ENCODE data around the gene ARHGEF7. TPM values are rescaled to one million over a fixed set of nuclear protein-coding genes. Genes with fewer than 3 reads are reported as not detected.

Gene ARHGEF7
- total RNA-seq, 1 experiment from 2014 or later: 29.1 TPM

GRCh38 chr13:111316161-111316730 is 201.1 kb downstream of the ARHGEF7 start:
- in situ Hi-C loops (cut with HindIII; ENCODE audit: low pct_unique_long_range_greater_than_20kb, low sequenced_read_pairs): no loop called here
- no peak for DNase-seq (ENCODE audit: low read depth, low spot score)

DNA sequence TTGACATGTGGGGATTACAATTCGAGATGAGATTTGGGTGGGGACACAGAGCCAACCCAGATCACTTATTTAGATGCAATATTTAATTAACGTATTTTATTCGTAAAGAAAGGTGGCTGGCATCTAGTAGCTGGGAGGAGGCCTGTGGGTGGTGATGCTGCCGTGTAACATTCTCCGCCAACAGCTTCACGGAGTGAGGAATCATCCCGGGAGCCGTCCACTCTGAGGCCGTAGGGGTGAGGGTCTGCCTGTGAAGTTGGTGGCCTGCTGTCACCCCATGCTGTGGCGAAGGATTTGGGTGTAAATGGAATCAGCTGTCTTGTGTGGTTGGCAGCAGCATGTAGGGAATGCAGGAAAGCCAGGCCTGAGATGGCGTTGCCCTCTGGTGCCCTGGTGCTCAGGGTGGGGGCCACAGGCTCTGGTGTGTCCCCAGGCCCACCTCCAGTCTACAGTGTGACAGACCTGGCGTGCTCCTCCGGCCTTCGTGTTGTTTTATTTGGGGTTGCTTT is 202.0 kb downstream of the ARHGEF7 start:
- in situ Hi-C loops (cut with HindIII; ENCODE audit: low pct_unique_long_range_greater_than_20kb, low sequenced_read_pairs): no loop called here
- no peak for DNase-seq (ENCODE audit: low read depth, low spot score)

- no peak for DNase-seq (ENCODE audit: low read depth, low spot score)
- in situ Hi-C loops (cut with HindIII; ENCODE audit: low pct_unique_long_range_greater_than_20kb, low sequenced_read_pairs): no loop called here
Measured at GRCh38 chr13:111317571-111318345, 202.6 kb downstream of the ARHGEF7 start.

- no peak for DNase-seq (ENCODE audit: low read depth, low spot score)
Measured at GRCh38 chr13:111318386-111318785, 203.3 kb downstream of the ARHGEF7 start.

GRCh38 chr13:111319521-111319920 is 204.4 kb downstream of the ARHGEF7 start:
- DNase-seq (ENCODE audit: low read depth, low spot score): no peak

More at GRCh38 chr13:111318386-111318785, 203.3 kb downstream of the ARHGEF7 start:
- in situ Hi-C loops (cut with HindIII; ENCODE audit: low pct_unique_long_range_greater_than_20kb, low sequenced_read_pairs): no loop called here

DNA sequence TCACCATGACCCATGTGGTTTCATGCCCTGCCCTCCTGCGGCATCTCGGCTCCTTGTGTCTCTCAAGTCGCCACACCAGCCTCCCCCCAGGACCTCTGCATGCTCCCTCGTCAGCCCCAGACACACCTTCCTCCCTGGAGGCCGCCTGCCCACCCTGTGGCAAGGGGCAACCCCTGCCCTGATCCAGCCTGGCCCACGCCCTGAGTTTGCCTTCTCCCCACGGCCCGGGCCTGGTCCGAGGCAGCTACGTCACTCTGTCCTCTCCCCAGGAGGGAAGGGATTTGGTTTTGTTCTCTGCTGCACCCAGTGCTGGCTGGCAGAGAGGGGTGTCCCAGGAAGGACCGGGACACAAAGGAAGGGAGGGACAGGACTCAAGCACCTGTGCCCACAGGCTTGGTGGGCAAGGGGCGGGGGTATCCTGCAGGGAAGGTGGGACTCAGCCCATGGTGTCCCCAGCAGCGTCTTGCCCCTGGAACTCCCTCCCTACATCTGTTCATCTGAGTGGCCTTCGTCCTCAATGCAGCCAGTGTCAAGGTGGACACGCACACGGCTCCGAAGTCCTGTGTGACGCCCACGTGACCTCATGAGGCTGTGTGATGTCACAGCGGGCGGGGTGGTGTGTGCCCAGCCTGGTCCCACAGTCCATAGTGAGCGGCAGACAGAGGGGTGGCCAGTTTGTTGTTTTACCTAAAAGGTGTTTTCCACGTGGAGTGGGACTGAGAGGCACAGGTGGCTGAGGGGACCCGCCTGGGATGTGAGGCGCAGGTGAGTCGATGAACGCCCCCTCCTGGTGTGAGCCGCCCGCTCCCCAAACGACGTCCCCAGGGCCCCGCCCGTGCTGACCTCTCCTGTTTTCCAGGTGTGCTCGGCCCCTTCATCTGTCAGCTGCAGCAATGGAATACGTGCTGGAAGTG is 205.1 kb downstream of the ARHGEF7 start, which contains the start of gene TEX29:
Gene TEX29, plus strand, starts transcription at position 645 of the 914 bp plus-strand sequence. Its CDS starts 249 bp downstream, at position 894.
- in situ Hi-C loops (cut with HindIII; ENCODE audit: low pct_unique_long_range_greater_than_20kb, low sequenced_read_pairs): no loop called here
- DNase-seq (ENCODE audit: low read depth, low spot score): no peak

More at GRCh38 chr13:111319521-111319920, 204.4 kb downstream of the ARHGEF7 start:
- in situ Hi-C loops (cut with HindIII; ENCODE audit: low pct_unique_long_range_greater_than_20kb, low sequenced_read_pairs): no loop called here

GRCh38 chr13:111322001-111322915 is 207.1 kb downstream of the ARHGEF7 start:
- in situ Hi-C loops (cut with HindIII; ENCODE audit: low pct_unique_long_range_greater_than_20kb, low sequenced_read_pairs): no loop called here

DNA sequence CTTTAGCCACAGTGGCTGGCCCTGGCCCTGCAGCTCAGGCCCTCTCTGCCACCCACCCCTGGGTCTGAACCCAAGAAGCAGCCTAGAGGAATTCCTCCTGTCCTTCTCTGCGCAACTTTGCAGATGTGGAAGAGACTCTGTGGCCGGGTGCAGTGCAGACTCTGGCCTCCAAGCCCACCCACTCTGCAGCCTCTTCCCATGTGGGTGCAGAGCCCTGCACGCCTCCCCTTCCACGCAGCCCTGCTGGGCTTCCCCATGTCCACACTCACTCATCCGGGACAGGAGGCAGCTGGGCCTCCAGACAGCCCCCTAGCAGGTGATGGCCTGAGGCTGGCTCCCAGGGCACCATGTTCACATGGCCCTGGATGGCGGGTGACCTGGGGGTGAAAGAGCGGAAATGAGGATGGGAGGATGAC is 207.8 kb downstream of the ARHGEF7 start:
- no peak for DNase-seq (ENCODE audit: low read depth, low spot score)
- in situ Hi-C loops (cut with HindIII; ENCODE audit: low pct_unique_long_range_greater_than_20kb, low sequenced_read_pairs): no loop called here

More at GRCh38 chr13:111322001-111322915, 207.1 kb downstream of the ARHGEF7 start:
- DNase-seq (ENCODE audit: low read depth, low spot score): no peak

GRCh38 chr13:111323549-111323948 is 208.4 kb downstream of the ARHGEF7 start:
- in situ Hi-C loops (cut with HindIII; ENCODE audit: low pct_unique_long_range_greater_than_20kb, low sequenced_read_pairs): no loop called here
- no peak for DNase-seq (ENCODE audit: low read depth, low spot score)

DNA sequence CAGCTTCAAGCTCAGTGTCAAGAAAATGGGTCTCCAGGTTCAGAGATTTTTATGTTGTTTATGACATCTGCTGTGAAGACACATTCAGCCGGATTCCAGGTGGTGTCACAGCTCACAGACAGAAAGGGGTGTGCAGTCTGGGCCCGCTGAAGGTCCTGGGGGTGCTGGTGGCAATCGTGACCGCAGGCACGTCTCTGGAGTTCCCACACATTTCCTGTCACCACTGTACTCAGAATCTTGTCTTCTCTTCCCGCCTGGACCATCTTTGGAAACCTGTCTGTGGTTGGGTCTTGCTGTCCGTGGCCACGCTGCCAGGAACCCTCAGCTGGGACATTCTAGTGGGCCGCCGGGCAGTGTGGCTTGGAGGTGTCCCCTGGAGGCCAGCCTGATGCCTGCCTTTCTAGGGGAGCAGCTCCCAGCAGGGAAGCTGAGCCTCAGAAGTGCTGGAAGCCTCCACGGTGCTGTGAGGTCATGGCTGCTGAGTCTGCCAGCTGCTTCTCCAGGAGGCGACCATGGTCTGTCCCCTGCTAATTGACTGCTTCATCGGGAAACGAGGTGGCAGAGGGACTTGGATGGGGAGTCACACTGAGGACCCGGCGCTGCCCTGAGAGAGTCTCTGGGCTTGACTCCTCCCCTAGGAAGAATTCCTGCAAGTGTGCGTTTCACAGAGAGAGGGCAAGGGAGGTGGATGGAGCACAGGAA is 209.0 kb downstream of the ARHGEF7 start:
- DNase-seq (ENCODE audit: low read depth, low spot score): no peak
- in situ Hi-C loops (cut with HindIII; ENCODE audit: low pct_unique_long_range_greater_than_20kb, low sequenced_read_pairs): no loop called here

- in situ Hi-C loops (cut with HindIII; ENCODE audit: low pct_unique_long_range_greater_than_20kb, low sequenced_read_pairs): no loop called here
Measured at GRCh38 chr13:111324736-111325135, 209.6 kb downstream of the ARHGEF7 start.

DNA sequence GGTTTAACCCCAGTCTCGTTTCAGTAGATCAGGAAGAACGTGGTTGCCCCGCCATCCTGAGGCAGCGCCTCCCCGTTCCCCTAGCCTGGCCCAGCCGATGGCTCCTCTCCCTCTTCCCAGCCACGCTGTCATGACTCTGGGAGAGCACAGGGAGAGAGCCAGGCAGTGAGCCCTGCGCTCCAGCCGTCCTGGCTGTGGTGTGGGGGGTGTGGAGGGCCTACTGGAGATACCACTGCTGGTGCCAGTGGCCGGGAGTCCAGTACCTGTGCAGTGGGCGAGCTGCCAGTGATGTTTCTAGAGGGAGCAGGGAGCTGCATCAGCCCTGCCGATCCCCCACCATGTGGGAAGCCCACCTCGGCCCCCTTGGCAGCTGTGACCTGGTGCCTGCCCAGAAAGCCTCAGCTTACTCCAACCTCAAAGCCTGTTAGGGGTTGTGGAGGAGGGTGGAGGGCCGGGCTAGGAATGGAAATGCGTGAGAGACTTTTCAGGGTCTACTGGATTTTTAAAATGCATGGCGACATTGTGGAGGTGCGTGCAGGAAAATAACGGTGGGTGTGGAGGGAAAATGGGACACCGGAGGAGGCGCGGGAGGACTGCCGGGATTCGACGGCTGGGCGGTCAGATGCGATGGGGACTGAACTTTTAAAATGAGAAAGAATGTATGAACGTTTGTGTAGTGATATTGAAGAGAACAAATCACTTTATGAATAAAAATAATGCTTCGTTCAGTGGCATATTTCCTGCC is 210.2 kb downstream of the ARHGEF7 start:
- in situ Hi-C loops (cut with HindIII; ENCODE audit: low pct_unique_long_range_greater_than_20kb, low sequenced_read_pairs): no loop called here
- DNase-seq (ENCODE audit: low read depth, low spot score): no peak

More at GRCh38 chr13:111324736-111325135, 209.6 kb downstream of the ARHGEF7 start:
- DNase-seq (ENCODE audit: low read depth, low spot score): no peak

DNA sequence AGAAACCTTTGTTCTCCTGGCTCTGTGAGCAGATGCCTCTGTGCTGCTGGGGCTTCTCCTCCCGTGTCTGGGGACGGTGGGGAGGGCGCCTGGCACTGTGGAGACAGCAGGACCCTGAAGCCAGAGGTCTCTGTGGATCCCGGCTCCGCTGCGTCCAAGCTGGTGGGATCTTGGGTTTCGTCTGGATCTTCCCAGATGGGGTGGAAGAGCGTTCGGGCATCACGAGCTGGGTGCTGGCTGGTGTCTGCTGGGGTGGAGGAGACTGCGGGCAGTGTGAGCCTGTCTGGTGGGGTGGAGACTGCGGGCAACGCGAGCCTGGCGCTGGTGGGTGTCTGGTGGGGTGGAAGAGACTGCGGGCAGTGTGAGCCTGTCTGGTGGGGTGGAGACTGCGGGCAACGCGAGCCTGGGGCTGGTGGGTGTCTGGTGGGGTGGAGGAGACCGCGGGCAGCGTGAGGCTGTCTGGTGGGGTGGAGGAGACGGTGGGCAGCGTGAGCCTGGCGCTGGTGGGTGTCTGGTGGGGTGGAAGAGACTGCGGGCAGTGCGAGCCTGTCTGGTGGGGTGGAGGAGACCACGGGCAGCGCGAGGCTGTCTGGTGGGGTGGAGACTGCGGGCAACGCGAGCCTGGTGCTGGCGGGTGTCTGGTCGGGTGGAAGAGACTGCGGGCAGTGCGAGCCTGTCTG is 211.0 kb downstream of the ARHGEF7 start:
- no peak for DNase-seq (ENCODE audit: low read depth, low spot score)
- in situ Hi-C loops (cut with HindIII; ENCODE audit: low pct_unique_long_range_greater_than_20kb, low sequenced_read_pairs): no loop called here

GRCh38 chr13:111326621-111326965 is 211.5 kb downstream of the ARHGEF7 start:
- no peak for DNase-seq (ENCODE audit: low read depth, low spot score)
- in situ Hi-C loops (cut with HindIII; ENCODE audit: low pct_unique_long_range_greater_than_20kb, low sequenced_read_pairs): no loop called here

GRCh38 chr13:111326981-111327642 is 212.0 kb downstream of the ARHGEF7 start:
- in situ Hi-C loops (cut with HindIII; ENCODE audit: low pct_unique_long_range_greater_than_20kb, low sequenced_read_pairs): no loop called here
- no peak for DNase-seq (ENCODE audit: low read depth, low spot score)

Measured in SK-MEL-5 (cell line).